A549 (cell line): ENCODE data around the gene LDLRAD1. TPM values are rescaled to one million over a fixed set of nuclear protein-coding genes. Genes with fewer than 3 reads are reported as not detected.

Experiments used
- ATAC-seq, 2 experiments: fragments of 200-7000 bp in 1 of 2; fragments of >200 bp in 1 of 2; cut with Nextera tagmentation in 1 of 2; cut with Tn5 transposase in 1 of 2; 3 replicates each; pipeline versions ENCODE4 v1.8.0 to v1.9.1; 2018 to 2020; ENCODE audit warnings: mild to moderate bottlenecking in 1 of 2, moderate library complexity in 1 of 2
- CTCF ChIA-PET: fragments of 300-600 bp; sonication (Branson Sonifier 250); formaldehyde crosslinking; extraction: SDS; loops from one replicate; lab custom pipeline; 2021; ENCODE audit warnings: antibody characterized with exemption, inconsistent platforms; lab: Yijun Ruan, JAX
- POLR2A ChIA-PET: fragments of 350-600 bp; formaldehyde crosslinking; extraction: SDS; loops from one replicate; lab custom pipeline; 2021; ENCODE audit warnings: antibody characterized with exemption, inconsistent platforms; lab: Yijun Ruan, JAX
- DNase-seq, 2 experiments: peaks; one replicate each; pipeline versions ENCODE4 v3.0.0 to v3.0.0-alpha.2; 2011 to 2016; ENCODE audit warnings: low read depth in 1 of 2, low spot score in 1 of 2
- FAIRE-seq: peaks from 2 replicates; lab custom pipeline; 2011; peaks lifted over from hg19 to GRCh38; lab: Jason Lieb, UNC
- H3K27ac ChIP-seq, 2 experiments: fragments of >200 bp; sonication (Bioruptor Twin); formaldehyde crosslinking; 3 replicates each; pipeline ENCODE4 v1.5.1; 2016 to 2017
- H3K4me1 ChIP-seq: fragments of >200 bp; sonication (Bioruptor Twin); formaldehyde crosslinking; 3 replicates; pipeline ENCODE4 v1.6.1; 2016
- H3K4me2 ChIP-seq: fragments of >200 bp; sonication (Bioruptor Twin); formaldehyde crosslinking; 3 replicates; pipeline ENCODE4 v1.6.1; 2016
- H3K4me3 ChIP-seq: fragments of >200 bp; sonication (Bioruptor Twin); formaldehyde crosslinking; 3 replicates; pipeline ENCODE4 v1.5.1; 2016
- H3K9me3 ChIP-seq: fragments of >200 bp; sonication (Bioruptor Twin); formaldehyde crosslinking; 3 replicates; pipeline ENCODE4 v1.6.1; 2016
- ATOH8 ChIP-seq: fragments of 250-450 bp; sonication (Bioruptor Pico); IDR thresholded peaks from 2 replicates; pipeline ENCODE4 v1.5.0; 2020; ENCODE audit warnings: low read depth, mild to moderate bottlenecking, moderate library complexity
- BHLHE40 ChIP-seq: IDR thresholded peaks from 2 replicates; pipeline ENCODE4 v1.6.1; 2012; ENCODE audit warnings: low read depth, low read length, inconsistent platforms
- CBX2 ChIP-seq: fragments of 200-600 bp; sonication (generic); IDR thresholded peaks from 2 replicates; pipeline ENCODE4 v1.6.1; 2016; ENCODE audit warnings: low read depth, mild to moderate bottlenecking, borderline replicate concordance
- CTCF ChIP-seq: fragments of >200 bp; sonication (Bioruptor Twin); formaldehyde crosslinking; IDR thresholded peaks from 3 replicates; pipeline ENCODE4 v1.5.1; 2016
- EHMT2 ChIP-seq: fragments of 200-600 bp; sonication (generic); IDR thresholded peaks from 2 replicates; pipeline ENCODE4 v1.6.1; 2016; ENCODE audit warnings: antibody characterized with exemption, low read depth, mild to moderate bottlenecking, moderate library complexity
- EP300 ChIP-seq, 2 experiments: fragments of >200 bp; sonication (Bioruptor Twin); formaldehyde crosslinking; IDR thresholded peaks; 2 replicates in 1 of 2; 3 replicates in 1 of 2; pipeline ENCODE4 v1.6.1; 2016 to 2017
- ESRRA ChIP-seq: fragments of 150-350 bp; IDR thresholded peaks from 2 replicates; pipeline ENCODE4 v1.6.1; 2014; ENCODE audit warnings: mild to moderate bottlenecking, low read length, borderline replicate concordance
- FOSL2 ChIP-seq, 2 experiments: fragments of 450-650 bp in 1 of 2; fragments of >200 bp in 1 of 2; sonication (Bioruptor Twin) in 1 of 2; formaldehyde crosslinking; IDR thresholded peaks; 2 replicates each; pipeline versions ENCODE4 v1.5.0 to v1.6.1; 2016 to 2020; ENCODE audit warnings: mild to moderate bottlenecking in 1 of 2, moderate library complexity in 1 of 2
- FOXS1 ChIP-seq: fragments of 250-450 bp; sonication (Bioruptor Pico); IDR thresholded peaks from 2 replicates; pipeline ENCODE4 v1.5.0; 2020; ENCODE audit warnings: mild to moderate bottlenecking, moderate library complexity
- HDAC2 ChIP-seq: fragments of 200-600 bp; sonication (generic); IDR thresholded peaks from 2 replicates; pipeline ENCODE4 v1.6.1; 2016
- HES2 ChIP-seq: fragments of >200 bp; sonication (Bioruptor Twin); formaldehyde crosslinking; IDR thresholded peaks from 2 replicates; pipeline ENCODE4 v1.6.1; 2016
- HOXA7 ChIP-seq: fragments of 250-450 bp; sonication (Bioruptor Pico); IDR thresholded peaks from 2 replicates; pipeline ENCODE4 v1.5.0; 2020; ENCODE audit warnings: mild to moderate bottlenecking, moderate library complexity
- HOXB13 ChIP-seq: fragments of 250-450 bp; sonication (Bioruptor Pico); IDR thresholded peaks from 2 replicates; pipeline ENCODE4 v1.5.0; 2020; ENCODE audit warnings: low read depth, mild to moderate bottlenecking, moderate library complexity
- JUNB ChIP-seq: fragments of >200 bp; sonication (Bioruptor Twin); formaldehyde crosslinking; IDR thresholded peaks from 2 replicates; pipeline ENCODE4 v1.6.1; 2016
- KDM1A ChIP-seq: fragments of 200-600 bp; sonication (generic); IDR thresholded peaks from 2 replicates; pipeline ENCODE4 v1.6.1; 2016; ENCODE audit warnings: low read depth, mild to moderate bottlenecking
- MAZ ChIP-seq: fragments of 150-350 bp; IDR thresholded peaks from 2 replicates; pipeline ENCODE4 v1.6.1; 2014; ENCODE audit warnings: antibody characterized with exemption, low read depth, low read length, borderline replicate concordance
- NPAS2 ChIP-seq: fragments of 250-450 bp; sonication (Bioruptor Pico); IDR thresholded peaks from 2 replicates; pipeline ENCODE4 v1.8.0; 2022; ENCODE audit warnings: mild to moderate bottlenecking, moderate library complexity, borderline replicate concordance
- POLR2AphosphoS2 ChIP-seq: conservative IDR thresholded peaks from 2 replicates; pipeline ENCODE4 v1.6.1; 2012; ENCODE audit warnings: low read length, improper control_type of control experiment, inconsistent platforms
- RARB ChIP-seq: fragments of 250-450 bp; sonication (Bioruptor Pico); IDR thresholded peaks from 2 replicates; pipeline ENCODE4 v1.8.0; 2021; ENCODE audit warnings: mild to moderate bottlenecking, moderate library complexity
- RCOR1 ChIP-seq: fragments of 150-350 bp; IDR thresholded peaks from 2 replicates; pipeline ENCODE4 v1.6.1; 2014; ENCODE audit warnings: antibody characterized with exemption, low read length, low read depth
- REST ChIP-seq: fragments of 200-600 bp; sonication (generic); IDR thresholded peaks from 2 replicates; pipeline ENCODE4 v1.6.1; 2016; ENCODE audit warnings: antibody characterized with exemption, mild to moderate bottlenecking, moderate library complexity
- RFX5 ChIP-seq: fragments of 450-650 bp; IDR thresholded peaks from 2 replicates; pipeline ENCODE4 v1.7.1; 2014; ENCODE audit warnings: antibody characterized with exemption, mild to moderate bottlenecking, moderate library complexity
- SREBF2 ChIP-seq: fragments of 450-650 bp; IDR thresholded peaks from 2 replicates; pipeline ENCODE4 v1.6.1; 2014; ENCODE audit warnings: mild to moderate bottlenecking, moderate library complexity
- ZNF302 ChIP-seq: fragments of 250-450 bp; sonication (Bioruptor Pico); IDR thresholded peaks from 2 replicates; pipeline ENCODE4 v1.9.0; 2021; ENCODE audit warnings: inconsistent platforms, mild to moderate bottlenecking, moderate library complexity
- WGBS: methylation state at CpG from one replicate; pipeline ENCODE4 v1.1.6; 2017; ENCODE audit errors: missing lambda C conversion rate; 5-methylcytosine and 5-hydroxymethylcytosine counted together
- polyA plus RNA-seq, 4 experiments: library from polyadenylated mRNA; depleted of rRNA in 3 of 4; stranded (reverse); fragments of >200 nt; fragmentation: RNase III in 1 of 4; extraction: RNeasy Plus Mini Kit Qiagen cat#74134 plus additional on column Dnase treatment in 1 of 4; gene quantifications; 2 replicates in 3 of 4; 3 replicates in 1 of 4; pipeline ENCODE4 v1.2.3, GENCODE V29; 2011 to 2017
- TF ChIP-seq, protein P1 (sequence below): IDR thresholded peaks from 2 replicates; pipeline ENCODE4 v1.6.1; 2012
- TF ChIP-seq, protein P2 (sequence below): IDR thresholded peaks from 2 replicates; pipeline ENCODE4 v1.6.1; 2012

Gene LDLRAD1
- polyA plus RNA-seq, 2 of the 4 experiments (the other 2 are of a cell fraction) = 0.06 TPM; not detected in 1

DNA sequence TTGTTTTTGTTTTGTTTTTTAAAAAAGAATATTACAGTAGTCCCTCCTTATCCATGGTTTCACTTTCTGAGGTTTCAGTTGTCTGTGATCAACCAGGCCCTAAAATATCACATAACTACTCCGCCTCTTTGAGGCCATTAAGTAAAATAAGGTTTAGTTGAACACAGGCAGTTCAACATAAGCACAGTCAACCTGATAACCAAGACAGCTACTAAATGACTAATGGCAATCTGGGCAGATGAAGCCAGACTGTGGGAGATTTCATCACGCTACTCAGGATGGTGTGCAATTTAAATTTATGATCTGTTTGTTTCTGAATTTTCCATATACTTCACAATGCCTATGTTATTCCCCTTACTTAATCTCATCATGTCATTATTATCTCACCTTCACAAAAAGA lies 30.1 kb downstream of the LDLRAD1 start:
- no peak for ATAC-seq
- POLR2A ChIA-PET = no interaction called here
- DNase-seq = no peak
- Histone ChIP-seq H3K27ac (no peak overlapping the region), H3K9me3 (no peaks in the 10 kb centered on the region), H3K4me3 (no peak overlapping the region), H3K4me2 (no peak overlapping the region), H3K4me1 (no peaks in the 10 kb centered on the region)
- WGBS = 89% methylated on average over 2 of the region's 2 CpGs
- no peak for FAIRE-seq
- TF ChIP-seq MAZ (no peak), REST (no peak), FOSL2 (IDR thresholded peaks at IDR 0.05) (no peak), FOSL2 (CRISPR knock-in tag; IDR thresholded peaks at IDR 0.05) (no peak), RFX5 (no peak), HOXA7 (CRISPR knock-in tag) (no peak), FOXS1 (CRISPR knock-in tag) (no peak), KDM1A (no peak), CBX2 (no peak), CTCF (no peak), ZNF302 (CRISPR knock-in tag) (no peak), HOXB13 (no peak)
- CTCF ChIA-PET = no interaction called here

DNA sequence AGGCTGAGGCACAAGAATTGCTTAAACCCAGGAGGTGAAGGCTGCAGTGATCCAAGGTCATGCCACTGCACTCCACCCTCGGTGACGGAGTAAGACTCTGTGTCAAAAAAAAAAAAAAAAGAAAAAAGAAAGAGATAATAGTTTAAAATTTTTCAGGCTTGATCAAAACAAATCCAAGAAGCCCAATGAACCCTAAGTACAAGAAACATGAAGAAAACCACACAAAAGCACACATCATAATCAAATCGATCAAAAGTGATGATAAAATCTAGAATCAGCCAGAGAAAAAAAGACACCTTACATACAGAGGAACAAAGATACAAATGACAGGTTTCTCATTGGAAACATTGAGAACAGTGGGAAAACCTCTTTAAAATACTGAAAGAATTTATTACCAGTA lies 31.5 kb downstream of the LDLRAD1 start:
- ChIA-PET POLR2A (no interaction called here), CTCF (no interaction called here)
- ATAC-seq = no peak
- 90% methylated on average over 3 of the region's 3 CpGs for whole genome bisulfite sequencing
- H3K4me1 ChIP-seq = no peaks in the 10 kb centered on the region
- H3K4me2 ChIP-seq = no peak overlapping the region
- no peak for DNase-seq
- H3K9me3 ChIP-seq = no peaks in the 10 kb centered on the region
- H3K4me3 ChIP-seq = no peak overlapping the region
- TF ChIP-seq HES2 = no peak
- no peak for TF ChIP-seq RCOR1
- no peak for TF ChIP-seq EP300 (IDR thresholded peaks at IDR 0.05)
- TF ChIP-seq MAZ = no peak
- no peak for TF ChIP-seq KDM1A
- no peak for TF ChIP-seq EHMT2
- no peak for TF ChIP-seq NPAS2 (CRISPR knock-in tag)
- TF ChIP-seq, protein P1, sequence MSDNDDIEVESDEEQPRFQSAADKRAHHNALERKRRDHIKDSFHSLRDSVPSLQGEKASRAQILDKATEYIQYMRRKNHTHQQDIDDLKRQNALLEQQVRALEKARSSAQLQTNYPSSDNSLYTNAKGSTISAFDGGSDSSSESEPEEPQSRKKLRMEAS = no peak
- FAIRE-seq = no peak
- H3K27ac ChIP-seq = no peak overlapping the region

GRCh38 chr1:53984726-53985125 lies 33.3 kb downstream of the LDLRAD1 start:
- Histone ChIP-seq H3K4me1 (no peaks in the 10 kb centered on the region), H3K4me2 (no peak overlapping the region), H3K27ac (no peak overlapping the region), H3K9me3 (no peaks in the 10 kb centered on the region), H3K4me3 (no peak overlapping the region)
- POLR2A ChIA-PET = no interaction called here
- CTCF ChIA-PET = no interaction called here
- no peak for DNase-seq
- no peak for FAIRE-seq
- no peak for TF ChIP-seq ATOH8 (CRISPR knock-in tag)
- no peak for TF ChIP-seq RARB
- TF ChIP-seq POLR2AphosphoS2 = no peak
- no peak for TF ChIP-seq RCOR1
- TF ChIP-seq SREBF2 = no peak
- TF ChIP-seq HDAC2 = no peak
- TF ChIP-seq, protein P2, sequence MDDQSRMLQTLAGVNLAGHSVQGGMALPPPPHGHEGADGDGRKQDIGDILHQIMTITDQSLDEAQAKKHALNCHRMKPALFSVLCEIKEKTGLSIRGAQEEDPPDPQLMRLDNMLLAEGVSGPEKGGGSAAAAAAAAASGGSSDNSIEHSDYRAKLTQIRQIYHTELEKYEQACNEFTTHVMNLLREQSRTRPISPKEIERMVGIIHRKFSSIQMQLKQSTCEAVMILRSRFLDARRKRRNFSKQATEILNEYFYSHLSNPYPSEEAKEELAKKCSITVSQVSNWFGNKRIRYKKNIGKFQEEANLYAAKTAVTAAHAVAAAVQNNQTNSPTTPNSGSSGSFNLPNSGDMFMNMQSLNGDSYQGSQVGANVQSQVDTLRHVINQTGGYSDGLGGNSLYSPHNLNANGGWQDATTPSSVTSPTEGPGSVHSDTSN = no peak
- no peak for TF ChIP-seq JUNB
- TF ChIP-seq ESRRA = no peak
- TF ChIP-seq BHLHE40 = no peak
- ATAC-seq = no peak
